Mammary epithelial cell (primary cell): ENCODE measurements around the gene WDR49.

Experiments
- EZH2 ChIP-seq: IDR thresholded peaks from 2 replicates; pipeline ENCODE4 v1.6.1; 2012; ENCODE audit warnings: low read length, inconsistent platforms, borderline replicate concordance
- TF ChIP-seq, protein P1 (sequence below), 2 donors: IDR thresholded peaks in 1 of 2; conservative IDR thresholded peaks in 1 of 2; 2 replicates each; pipeline ENCODE4 v1.5.1; 2011 to 2012; ENCODE audit warnings: inconsistent platforms in 2 of 2, low read length in 2 of 2, mild to moderate bottlenecking in 2 of 2, control low read depth in 1 of 2, low read depth in 1 of 2; ENCODE audit not compliant: insufficient read depth in 1 of 2; ENCODE audit errors: extremely low read depth in 1 of 2

DNA sequence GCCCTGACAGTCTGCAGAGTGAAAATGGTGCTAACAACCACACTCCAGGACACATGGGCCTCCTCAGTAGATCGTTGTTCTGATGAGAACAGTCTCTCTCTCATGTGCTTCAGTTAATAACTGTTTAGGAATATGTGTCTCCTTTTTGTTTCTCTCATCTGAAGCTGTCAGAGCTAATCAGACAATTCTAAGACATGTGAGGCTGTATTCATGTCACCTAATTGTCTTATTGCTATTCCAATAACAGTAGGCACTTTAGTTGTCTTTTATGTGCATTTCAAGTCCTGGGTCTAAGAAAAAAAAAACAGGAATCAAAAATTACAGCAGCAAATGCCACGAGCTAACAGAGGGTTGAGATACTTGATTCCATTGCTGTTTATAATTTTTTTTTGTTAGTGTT lies 89.1 kb downstream of the WDR49 start:
- TF ChIP-seq, protein P1, sequence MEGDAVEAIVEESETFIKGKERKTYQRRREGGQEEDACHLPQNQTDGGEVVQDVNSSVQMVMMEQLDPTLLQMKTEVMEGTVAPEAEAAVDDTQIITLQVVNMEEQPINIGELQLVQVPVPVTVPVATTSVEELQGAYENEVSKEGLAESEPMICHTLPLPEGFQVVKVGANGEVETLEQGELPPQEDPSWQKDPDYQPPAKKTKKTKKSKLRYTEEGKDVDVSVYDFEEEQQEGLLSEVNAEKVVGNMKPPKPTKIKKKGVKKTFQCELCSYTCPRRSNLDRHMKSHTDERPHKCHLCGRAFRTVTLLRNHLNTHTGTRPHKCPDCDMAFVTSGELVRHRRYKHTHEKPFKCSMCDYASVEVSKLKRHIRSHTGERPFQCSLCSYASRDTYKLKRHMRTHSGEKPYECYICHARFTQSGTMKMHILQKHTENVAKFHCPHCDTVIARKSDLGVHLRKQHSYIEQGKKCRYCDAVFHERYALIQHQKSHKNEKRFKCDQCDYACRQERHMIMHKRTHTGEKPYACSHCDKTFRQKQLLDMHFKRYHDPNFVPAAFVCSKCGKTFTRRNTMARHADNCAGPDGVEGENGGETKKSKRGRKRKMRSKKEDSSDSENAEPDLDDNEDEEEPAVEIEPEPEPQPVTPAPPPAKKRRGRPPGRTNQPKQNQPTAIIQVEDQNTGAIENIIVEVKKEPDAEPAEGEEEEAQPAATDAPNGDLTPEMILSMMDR (conservative IDR thresholded peaks at IDR 0.05 in 1 of 2, IDR thresholded peaks at IDR 0.05 in 1 of 2; ENCODE audit: extremely low read depth in 1 of 2, insufficient read depth in 1 of 2, low read depth in 1 of 2, low read length in 2 of 2): no peak
- no peak for TF ChIP-seq EZH2
